IgD-negative memory B cell (primary cell): ENCODE data around the gene FTCD. TPM values are rescaled to one million over a fixed set of nuclear protein-coding genes. Genes with fewer than 3 reads are reported as not detected.
"Not testable (repeated sequence)": the region's sequence is repeated elsewhere in the genome, so short reads cannot be mapped to it uniquely, and the experiment has no call there.

ENCODE experiments used
- H3K27ac Mint-ChIP-seq, 3 donors: one replicate each; pipeline ENCODE4 v1.8.0; 2020 to 2022; ENCODE audit warnings: mild to moderate bottlenecking in 3 of 3, mixed read lengths in 3 of 3, moderate library complexity in 1 of 3
- H3K27me3 Mint-ChIP-seq: one replicate; pipeline ENCODE4 v1.8.0; 2021; ENCODE audit warnings: mixed read lengths
- H3K36me3 Mint-ChIP-seq: one replicate; pipeline ENCODE4 v1.8.0; 2020; ENCODE audit warnings: mild to moderate bottlenecking, mixed read lengths
- H3K4me1 Mint-ChIP-seq, 3 donors: one replicate each; pipeline ENCODE4 v1.8.0; 2020 to 2022; ENCODE audit warnings: mixed read lengths in 3 of 3, mild to moderate bottlenecking in 1 of 3
- H3K4me3 Mint-ChIP-seq, 4 donors: one replicate each; pipeline ENCODE4 v1.8.0; 2020 to 2022; ENCODE audit warnings: mild to moderate bottlenecking in 4 of 4, mixed read lengths in 4 of 4, moderate library complexity in 3 of 4
- H3K9me3 Mint-ChIP-seq, 3 donors: one replicate each; pipeline ENCODE4 v1.8.0; 2020 to 2021; ENCODE audit warnings: mixed read lengths in 3 of 3, mild to moderate bottlenecking in 1 of 3
- polyA plus RNA-seq: library from polyadenylated mRNA; unstranded; fragments of 300-500 nt; fragmentation: Illumina TruSeq; gene quantifications from one replicate; pipeline ENCODE4 v1.2.3, GENCODE V29; 2021

Gene FTCD
- not detected for polyA plus RNA-seq

DNA sequence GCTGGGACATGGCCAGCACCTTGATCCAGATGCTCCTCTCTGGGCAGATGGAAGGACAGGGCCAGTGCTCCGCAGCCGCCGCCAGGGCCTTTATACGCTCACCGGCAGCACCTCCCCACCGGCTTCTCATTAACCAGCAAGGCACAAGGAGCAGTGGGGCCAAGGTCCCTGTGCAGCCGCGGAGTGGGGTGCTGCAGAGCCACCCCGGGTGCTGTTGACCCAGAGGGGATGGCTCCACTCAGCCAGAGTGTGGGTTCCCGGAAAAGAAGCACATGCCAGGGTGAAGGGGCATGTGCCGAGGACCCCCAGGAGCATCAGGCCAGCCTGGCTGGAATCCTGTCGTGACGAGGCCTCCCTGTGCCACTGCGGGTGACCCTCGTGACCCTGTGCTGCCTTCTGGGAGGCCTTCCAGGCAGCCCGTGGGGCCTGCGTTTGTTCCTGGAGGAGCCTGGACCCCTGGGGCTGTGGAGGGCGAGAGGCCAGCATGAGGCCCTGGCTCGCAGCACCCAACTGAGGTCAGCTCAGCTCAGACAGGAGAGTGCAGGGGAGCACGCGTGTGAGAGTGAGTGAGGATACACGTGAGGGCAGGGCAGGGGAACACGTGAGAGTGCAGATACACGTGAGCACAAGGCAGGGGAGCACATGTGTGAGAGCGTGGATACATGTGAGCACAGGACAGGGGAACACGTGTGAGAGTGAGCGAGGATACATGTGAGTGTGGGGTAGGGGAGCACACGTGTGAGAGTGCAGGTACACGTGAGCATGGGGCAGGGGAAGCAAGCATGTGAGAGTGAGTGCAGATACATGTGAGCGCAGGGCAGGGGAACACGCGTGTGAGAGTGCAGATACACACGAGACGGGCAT, at the start of gene FTCD:
FTCD (minus strand) TSS at position 66 of the 864 bp plus-strand sequence; CDS start at position 10, 56 bp downstream.
- Mint-ChIP-seq H3K4me1 (peaks cover 0 to 1% (median 0%) of the 10 kb centered on the region in 3 donors), H3K27ac (no peak within 1 kb of the TSS), H3K27me3 (peaks cover 3% of the 10 kb centered on the region), H3K4me3 (no peak within 1 kb of the TSS), H3K9me3 (no peaks in the 10 kb centered on the region), H3K36me3 (peaks cover 2% of the 10 kb centered on the region)

DNA sequence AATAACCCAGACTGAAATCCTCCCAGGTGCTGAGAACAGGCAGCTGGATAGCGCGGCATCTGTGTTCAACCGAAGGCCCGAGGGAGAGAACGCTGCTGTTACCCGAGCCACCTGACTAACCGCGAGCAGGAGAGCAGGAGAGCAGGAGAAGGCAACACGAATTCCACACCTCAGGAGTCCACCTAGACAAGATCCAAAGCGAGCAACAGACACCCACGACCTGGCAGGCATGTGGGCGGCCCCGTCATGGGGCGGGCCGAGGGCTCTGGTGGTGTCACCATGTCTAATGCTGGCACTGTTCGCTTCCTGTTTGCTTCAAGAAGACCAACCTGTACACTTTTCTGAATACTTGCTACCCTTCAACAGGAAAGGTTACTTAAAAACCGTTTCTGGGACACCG, 49.8 kb upstream of the FTCD start:
- H3K4me3 Mint-ChIP-seq: no peak overlapping the region
- H3K27me3 Mint-ChIP-seq: no peaks in the 10 kb centered on the region
- H3K4me1 Mint-ChIP-seq: no peaks in the 10 kb centered on the region
- H3K27ac Mint-ChIP-seq: no peak overlapping the region
- H3K36me3 Mint-ChIP-seq: peaks cover 1% of the 10 kb centered on the region
- no peaks in the 10 kb centered on the region for H3K9me3 Mint-ChIP-seq

DNA sequence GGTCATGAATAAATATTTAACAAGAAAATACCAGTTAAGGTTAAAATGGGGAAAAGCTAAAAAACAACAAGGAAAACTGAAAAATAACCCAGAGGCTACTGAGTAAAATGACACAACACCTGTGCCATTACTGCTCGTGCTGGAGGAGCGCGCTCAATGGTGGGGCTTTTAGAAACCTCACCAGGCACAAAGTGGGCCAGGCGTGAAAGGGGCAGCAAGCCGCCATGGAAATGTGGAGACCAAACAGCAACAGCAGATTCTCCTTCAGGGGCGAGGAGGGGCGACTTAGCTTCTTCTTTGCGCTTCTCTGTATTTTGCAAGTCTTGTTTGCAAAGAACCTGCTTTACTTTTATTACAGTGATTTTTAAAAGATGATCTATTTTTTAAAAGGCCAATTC, 47.8 kb upstream of the FTCD start:
- Mint-ChIP-seq H3K4me1 (peaks cover 0 to 4% (median 0%) of the 10 kb centered on the region in 3 donors), H3K4me3 (no peak overlapping the region), H3K9me3 (peaks cover 0 to 4% (median 0%) of the 10 kb centered on the region in 3 donors), H3K36me3 (peaks cover 12% of the 10 kb centered on the region), H3K27ac (peak overlapping the region in 1 of 3 donors; percentile 53), H3K27me3 (no peaks in the 10 kb centered on the region)

GRCh38 chr21:46202592-46203202, 47.3 kb upstream of the FTCD start:
- peaks cover 0 to 4% (median 0%) of the 10 kb centered on the region in 3 donors for H3K4me1 Mint-ChIP-seq
- H3K27ac Mint-ChIP-seq: peak overlapping the region in 1 of 3 donors; percentile 53
- H3K27me3 Mint-ChIP-seq: no peaks in the 10 kb centered on the region
- peaks cover 0 to 4% (median 0%) of the 10 kb centered on the region in 3 donors for H3K9me3 Mint-ChIP-seq
- no peak overlapping the region for H3K4me3 Mint-ChIP-seq
- peaks cover 12% of the 10 kb centered on the region for H3K36me3 Mint-ChIP-seq

GRCh38 chr21:46200877-46201803, 45.8 kb upstream of the FTCD start:
- not testable (repeated sequence) for H3K27ac Mint-ChIP-seq, H3K4me1 Mint-ChIP-seq, H3K9me3 Mint-ChIP-seq, H3K4me3 Mint-ChIP-seq, H3K27me3 Mint-ChIP-seq
- peaks cover 17% of the 10 kb centered on the region for H3K36me3 Mint-ChIP-seq

GRCh38 chr21:46199436-46200373, 44.3 kb upstream of the FTCD start:
- peaks cover 0 to 4% (median 0%) of the 10 kb centered on the region in 3 donors for H3K4me1 Mint-ChIP-seq
- peaks cover 15% of the 10 kb centered on the region for H3K36me3 Mint-ChIP-seq
- H3K27ac Mint-ChIP-seq: no peak overlapping the region
- no peak overlapping the region for H3K4me3 Mint-ChIP-seq
- H3K27me3 Mint-ChIP-seq: no peaks in the 10 kb centered on the region
- peaks cover 0 to 4% (median 0%) of the 10 kb centered on the region in 3 donors for H3K9me3 Mint-ChIP-seq

- Mint-ChIP-seq H3K36me3 (peaks cover 15% of the 10 kb centered on the region), H3K4me3 (no peak overlapping the region), H3K27ac (no peak overlapping the region), H3K9me3 (peaks cover 0 to 4% (median 0%) of the 10 kb centered on the region in 3 donors), H3K4me1 (peaks cover 0 to 4% (median 0%) of the 10 kb centered on the region in 3 donors), H3K27me3 (no peaks in the 10 kb centered on the region)
Measured at GRCh38 chr21:46196733-46197132, 41.4 kb upstream of the FTCD start.

DNA sequence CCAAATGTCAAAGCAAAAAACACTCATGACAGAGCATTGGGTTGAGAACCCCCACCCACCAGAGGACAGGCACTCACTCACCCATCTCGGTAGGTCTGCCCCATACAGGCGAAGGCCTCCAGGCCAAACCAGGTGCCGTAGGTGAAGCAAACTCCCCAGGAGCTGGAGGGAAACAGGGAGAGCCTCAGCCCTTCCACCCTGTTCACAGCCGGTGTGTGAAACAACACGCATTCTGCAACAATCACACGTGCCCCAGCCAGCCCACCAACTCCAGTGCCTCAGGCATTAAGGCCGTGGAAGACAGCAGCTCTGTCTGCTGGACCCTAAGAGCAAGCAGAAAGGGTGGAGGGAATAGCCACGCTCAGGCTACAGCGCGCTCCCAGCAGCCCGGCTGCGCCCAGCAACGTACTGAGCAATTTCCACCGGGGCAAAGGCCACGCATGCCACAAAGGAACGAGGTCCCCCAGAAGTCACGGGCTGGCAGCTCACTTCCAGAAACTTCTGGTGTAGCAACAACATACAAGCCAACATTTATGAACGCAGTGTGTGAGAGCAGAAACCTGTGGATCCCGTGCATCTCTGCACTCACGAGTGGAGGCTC, 40.3 kb upstream of the FTCD start:
- H3K4me1 Mint-ChIP-seq: peaks cover 0 to 4% (median 0%) of the 10 kb centered on the region in 3 donors
- H3K4me3 Mint-ChIP-seq: no peak overlapping the region
- H3K36me3 Mint-ChIP-seq: peaks cover 15% of the 10 kb centered on the region
- H3K27me3 Mint-ChIP-seq: no peaks in the 10 kb centered on the region
- peaks cover 0 to 4% (median 0%) of the 10 kb centered on the region in 3 donors for H3K9me3 Mint-ChIP-seq
- H3K27ac Mint-ChIP-seq: no peak overlapping the region

DNA sequence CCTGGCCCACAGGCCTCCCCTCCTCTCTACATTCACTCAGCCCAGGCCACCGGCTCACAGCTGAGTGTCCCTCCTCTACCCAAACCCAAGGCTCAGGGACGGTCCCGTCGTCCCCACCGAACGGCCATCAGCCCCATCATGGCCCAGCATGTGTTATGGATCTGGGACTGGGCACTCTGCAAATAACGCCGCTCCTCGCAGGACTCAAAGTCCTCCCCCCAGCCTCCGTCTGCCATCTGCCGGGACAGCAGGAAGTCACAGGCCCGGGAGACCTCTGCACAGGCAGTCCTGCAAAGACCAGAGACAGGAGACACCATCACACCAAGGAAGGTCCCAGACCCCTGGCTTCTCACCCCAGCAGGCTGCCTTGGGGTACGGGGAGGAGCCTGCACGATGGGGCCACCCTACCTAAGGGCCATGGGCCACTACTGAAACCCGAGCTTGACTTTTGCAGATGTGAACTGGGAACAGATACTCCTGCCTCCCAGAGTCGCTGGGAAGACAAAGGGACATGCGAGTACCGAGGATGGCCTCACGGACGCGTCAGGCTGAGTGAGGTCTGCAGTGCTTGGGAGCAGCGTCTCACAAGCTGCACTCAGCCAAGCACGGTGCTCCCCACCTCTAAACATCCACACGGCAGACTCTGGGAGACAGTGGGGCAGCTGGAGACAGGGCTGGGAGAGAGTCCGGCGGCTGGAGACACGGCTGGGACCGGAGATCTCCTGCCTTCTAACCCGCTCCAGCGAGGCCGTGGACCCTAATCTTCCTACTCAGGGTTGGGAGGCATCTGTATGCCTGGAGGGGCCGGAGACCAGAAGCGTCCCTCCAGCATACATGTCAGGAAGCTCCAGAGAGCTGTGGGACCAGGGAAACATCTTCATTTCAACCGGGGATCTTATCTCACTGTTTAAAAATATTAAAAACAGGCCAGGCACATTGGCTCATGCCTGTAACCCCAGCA, 39.3 kb upstream of the FTCD start:
- H3K27me3 Mint-ChIP-seq: no peaks in the 10 kb centered on the region
- no peak overlapping the region for H3K27ac Mint-ChIP-seq
- H3K4me1 Mint-ChIP-seq: peaks cover 0 to 4% (median 0%) of the 10 kb centered on the region in 3 donors
- H3K36me3 Mint-ChIP-seq: peaks cover 14% of the 10 kb centered on the region
- H3K9me3 Mint-ChIP-seq: peaks cover 0 to 2% (median 0%) of the 10 kb centered on the region in 3 donors
- H3K4me3 Mint-ChIP-seq: no peak overlapping the region

DNA sequence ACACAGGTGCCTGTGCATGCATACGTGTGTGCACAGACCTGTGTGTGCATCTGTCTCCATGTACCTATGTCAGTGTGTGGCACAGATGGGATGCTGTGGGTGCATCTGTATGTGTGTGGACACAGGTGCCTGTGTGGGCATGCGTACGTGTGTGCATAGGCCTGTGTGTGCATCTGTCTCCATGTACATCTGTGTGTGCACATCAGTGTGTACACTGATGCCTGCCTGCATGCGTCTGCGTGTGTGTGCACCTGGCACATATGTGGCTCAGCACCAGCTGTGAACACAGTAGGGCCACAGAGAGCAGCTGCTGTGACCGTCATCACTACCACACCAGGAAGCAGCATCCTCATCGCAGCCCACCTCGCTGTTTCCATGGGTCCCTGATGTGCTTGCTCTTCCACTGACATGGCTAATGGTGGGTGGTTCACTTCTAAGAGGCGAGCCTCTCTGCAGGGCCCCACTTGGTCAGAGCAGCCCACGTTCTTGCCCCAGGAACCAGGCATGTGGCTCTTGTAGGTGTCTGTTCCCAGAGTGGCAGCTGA, 38.5 kb upstream of the FTCD start:
- H3K27me3 Mint-ChIP-seq: no peaks in the 10 kb centered on the region
- peaks cover 6% of the 10 kb centered on the region for H3K36me3 Mint-ChIP-seq
- H3K4me1 Mint-ChIP-seq: peaks cover 0 to 2% (median 0%) of the 10 kb centered on the region in 3 donors
- H3K9me3 Mint-ChIP-seq: no peaks in the 10 kb centered on the region
- H3K27ac Mint-ChIP-seq: no peak overlapping the region
- H3K4me3 Mint-ChIP-seq: no peak overlapping the region

DNA sequence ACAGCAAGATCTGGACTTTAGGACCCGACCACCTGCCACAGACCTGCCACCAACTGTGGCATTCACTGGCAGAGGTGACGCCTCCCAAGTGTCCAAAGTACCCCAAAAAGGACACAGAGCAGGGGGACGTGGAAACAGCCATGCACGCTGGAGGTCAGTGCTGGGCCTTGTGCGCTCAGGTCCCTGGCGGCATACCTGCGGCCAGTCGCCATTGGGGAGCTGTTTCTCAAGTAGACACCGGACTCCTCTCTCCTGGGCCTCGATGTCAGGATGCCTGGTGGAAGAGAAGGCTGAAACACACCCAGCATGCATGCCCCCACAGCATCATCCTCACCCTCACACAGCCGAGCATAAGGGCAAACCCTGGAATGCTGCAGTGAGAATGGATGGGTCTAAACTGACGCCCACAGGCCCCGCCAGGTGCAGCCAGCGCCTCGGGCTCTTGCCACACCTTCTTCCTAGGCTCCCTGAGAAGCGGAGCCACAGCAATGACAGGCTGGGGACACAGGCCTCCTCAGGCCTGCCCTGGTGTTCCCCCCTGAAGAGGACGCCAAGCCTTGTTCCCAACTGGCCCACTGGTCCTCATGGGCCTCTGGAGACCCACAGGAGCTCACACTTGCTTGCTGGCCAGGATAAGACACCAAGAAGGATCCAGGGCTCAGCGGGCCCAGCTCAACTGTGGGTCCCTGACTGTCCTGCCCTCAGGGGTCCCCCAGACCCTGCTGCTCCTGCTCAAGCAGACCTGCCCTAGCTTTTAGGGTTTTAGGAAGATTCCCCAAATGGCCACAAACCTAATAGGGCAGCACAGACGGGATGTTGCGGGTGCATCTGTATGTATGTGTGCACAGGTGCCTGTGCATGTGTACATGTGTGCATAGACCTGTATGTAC, 36.6 kb upstream of the FTCD start:
- peaks cover 0 to 3% (median 1%) of the 10 kb centered on the region in 3 donors for H3K4me1 Mint-ChIP-seq
- no peak overlapping the region for H3K4me3 Mint-ChIP-seq
- no peaks in the 10 kb centered on the region for H3K9me3 Mint-ChIP-seq
- H3K27me3 Mint-ChIP-seq: no peaks in the 10 kb centered on the region
- peaks cover 9% of the 10 kb centered on the region for H3K36me3 Mint-ChIP-seq
- H3K27ac Mint-ChIP-seq: no peak overlapping the region

GRCh38 chr21:46191257-46191685, 35.9 kb upstream of the FTCD start:
- no peak overlapping the region for H3K4me3 Mint-ChIP-seq
- H3K4me1 Mint-ChIP-seq: peaks cover 0 to 3% (median 1%) of the 10 kb centered on the region in 3 donors
- peaks cover 4% of the 10 kb centered on the region for H3K36me3 Mint-ChIP-seq
- H3K9me3 Mint-ChIP-seq: no peaks in the 10 kb centered on the region
- no peak overlapping the region for H3K27ac Mint-ChIP-seq
- no peaks in the 10 kb centered on the region for H3K27me3 Mint-ChIP-seq
